Mesendoderm (in vitro differentiated cells): ENCODE data around the gene NCF1.
"Not testable (repeated sequence)": the region's sequence is repeated elsewhere in the genome, so short reads cannot be mapped to it uniquely, and the experiment has no call there.

ENCODE experiments used
- DNase-seq: peaks from one replicate; pipeline ENCODE4 v3.0.0; 2013
- H2AK5ac ChIP-seq: 2 replicates; pipeline ENCODE4 v1.6.1; 2013; ENCODE audit warnings: low read length, inconsistent platforms
- H2BK120ac ChIP-seq: 2 replicates; pipeline ENCODE4 v1.6.1; 2013; ENCODE audit warnings: low read depth, mild to moderate bottlenecking, low read length, moderate library complexity, mixed read lengths
- H2BK15ac ChIP-seq: replicated peaks from 2 replicates; pipeline ENCODE4 v1.6.1; 2013; ENCODE audit warnings: low read depth, mild to moderate bottlenecking, moderate library complexity
- H2BK5ac ChIP-seq: 2 replicates; pipeline ENCODE4 v1.6.1; 2013; ENCODE audit warnings: low read length, inconsistent platforms
- H3K18ac ChIP-seq: 2 replicates; pipeline ENCODE4 v1.6.1; 2013; ENCODE audit warnings: mild to moderate bottlenecking, low read length, mixed read lengths
- H3K23ac ChIP-seq: one replicate; pipeline ENCODE4 v1.6.1; 2013; ENCODE audit warnings: low read length
- H3K27ac ChIP-seq: 2 replicates; pipeline ENCODE4 v1.5.1; 2013; ENCODE audit warnings: low read depth, mild to moderate bottlenecking, inconsistent platforms, low read length, moderate library complexity
- H3K27me3 ChIP-seq: 2 replicates; pipeline ENCODE4 v1.6.1; 2013; ENCODE audit warnings: low read length, control low read depth, mild to moderate bottlenecking, inconsistent platforms; ENCODE audit not compliant: insufficient read depth, poor library complexity
- H3K36me3 ChIP-seq: 2 replicates; pipeline ENCODE4 v1.6.1; 2013; ENCODE audit warnings: low read length, inconsistent platforms; ENCODE audit not compliant: control insufficient read depth, insufficient read depth
- H3K4ac ChIP-seq: one replicate; pipeline ENCODE4 v1.6.1; 2013; ENCODE audit warnings: low read depth, mild to moderate bottlenecking, low read length, moderate library complexity
- H3K4me1 ChIP-seq: 2 replicates; pipeline ENCODE4 v1.6.1; 2013; ENCODE audit warnings: low read depth, low read length, inconsistent platforms; ENCODE audit not compliant: control insufficient read depth
- H3K4me2 ChIP-seq: 2 replicates; pipeline ENCODE4 v1.6.1; 2013; ENCODE audit warnings: low read length
- H3K4me3 ChIP-seq: 2 replicates; pipeline ENCODE4 v1.5.1; 2013; ENCODE audit warnings: mild to moderate bottlenecking, low read length
- H3K56ac ChIP-seq: one replicate; pipeline ENCODE4 v1.6.1; 2013; ENCODE audit warnings: low read length
- H3K79me1 ChIP-seq: 2 replicates; pipeline ENCODE4 v1.6.1; 2013; ENCODE audit warnings: low read length, inconsistent platforms
- H3K79me2 ChIP-seq: 2 replicates; pipeline ENCODE4 v1.6.1; 2013; ENCODE audit warnings: mild to moderate bottlenecking, low read length; ENCODE audit not compliant: control insufficient read depth, insufficient read depth
- H3K9ac ChIP-seq: 2 replicates; pipeline ENCODE4 v1.6.1; 2013; ENCODE audit warnings: low read length, inconsistent platforms
- H4K5ac ChIP-seq: one replicate; pipeline ENCODE4 v1.6.1; 2013; ENCODE audit warnings: low read length
- H4K8ac ChIP-seq: one replicate; pipeline ENCODE4 v1.6.1; 2013; ENCODE audit warnings: low read depth, mild to moderate bottlenecking, control low read depth, low read length, moderate library complexity
- WGBS: extraction: QIAGEN DNeasy Blood & Tissue Kit; methylation state at CpG from one replicate; pipeline ENCODE4 v1.1.7; 2013; ENCODE audit warnings: low lambda C conversion rate, missing lambda C conversion rate; ENCODE audit not compliant: insufficient coverage; ENCODE audit errors: extremely low coverage; 5-methylcytosine and 5-hydroxymethylcytosine counted together

The NCF1 gene

GRCh38 chr7:74829959-74830358, 56.1 kb downstream of the NCF1 start:
- not testable (repeated sequence) for H3K79me1 ChIP-seq, H3K56ac ChIP-seq, H3K27ac ChIP-seq, H3K4me1 ChIP-seq, H3K23ac ChIP-seq, H4K5ac ChIP-seq, H3K79me2 ChIP-seq, H2BK15ac ChIP-seq, H3K4me3 ChIP-seq, H2BK5ac ChIP-seq, DNase-seq, H2BK120ac ChIP-seq, H3K36me3 ChIP-seq, H3K4me2 ChIP-seq, H3K4ac ChIP-seq, H2AK5ac ChIP-seq, H3K27me3 ChIP-seq, H3K18ac ChIP-seq, H3K9ac ChIP-seq, H4K8ac ChIP-seq
- WGBS, result no CpG with 5 or more reads among the region's 4 CpGs

GRCh38 chr7:74830411-74830810, 56.6 kb downstream of the NCF1 start:
- not testable (repeated sequence) for H3K4me2 ChIP-seq, H3K36me3 ChIP-seq, H2BK5ac ChIP-seq, H3K4ac ChIP-seq, H3K4me1 ChIP-seq, H3K9ac ChIP-seq, H4K8ac ChIP-seq, H3K23ac ChIP-seq, H3K56ac ChIP-seq, H4K5ac ChIP-seq, H2BK15ac ChIP-seq, H3K27ac ChIP-seq, H3K18ac ChIP-seq, H2AK5ac ChIP-seq, H3K79me2 ChIP-seq, H3K27me3 ChIP-seq, DNase-seq, H2BK120ac ChIP-seq, H3K79me1 ChIP-seq, H3K4me3 ChIP-seq
- no CpG with 5 or more reads among the region's 4 CpGs for WGBS
